GM18870 (cell line): ENCODE results near the gene RNF227.
"Not testable (repeated sequence)": the region's sequence is repeated elsewhere in the genome, so short reads cannot be mapped to it uniquely, and the experiment has no call there.

Source experiments
- ATAC-seq: cut with Tn5 transposase; IDR thresholded peaks from one replicate; pipeline ENCODE4 v1.9.1; 2021; ENCODE audit warnings: moderate library complexity; ENCODE audit not compliant: unreplicated experiment

RNF227 gene

DNA sequence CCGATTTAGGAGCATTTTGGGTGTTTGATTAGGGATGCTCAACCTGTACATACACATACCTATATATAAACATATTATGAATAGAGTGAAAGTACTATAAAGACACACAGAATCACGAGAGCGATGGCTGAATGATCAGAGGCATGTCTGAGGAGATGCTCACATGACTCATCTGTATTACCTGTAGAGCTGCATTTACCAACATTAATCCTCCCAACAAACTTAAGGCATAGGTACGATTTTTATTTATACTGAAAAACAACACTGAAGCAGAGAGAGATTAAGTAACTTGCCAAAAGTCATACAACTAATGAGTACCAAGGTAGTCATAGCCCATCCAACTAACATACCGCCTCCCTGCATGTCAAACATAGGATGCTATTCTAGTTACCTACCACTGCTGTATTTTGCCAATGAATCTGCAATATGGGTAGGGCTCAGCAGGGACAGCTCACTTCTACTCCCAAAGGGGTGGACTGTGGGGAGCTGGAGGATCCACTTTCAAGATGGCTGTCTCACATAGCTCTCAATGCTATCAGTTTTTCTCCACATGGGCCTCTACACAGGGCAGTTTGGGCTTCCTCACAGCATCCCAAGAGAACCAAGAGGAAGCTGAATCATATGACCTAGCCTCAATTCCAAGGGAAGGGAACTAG is 51.0 kb downstream of the RNF227 start:
- ATAC-seq, result no peak

DNA sequence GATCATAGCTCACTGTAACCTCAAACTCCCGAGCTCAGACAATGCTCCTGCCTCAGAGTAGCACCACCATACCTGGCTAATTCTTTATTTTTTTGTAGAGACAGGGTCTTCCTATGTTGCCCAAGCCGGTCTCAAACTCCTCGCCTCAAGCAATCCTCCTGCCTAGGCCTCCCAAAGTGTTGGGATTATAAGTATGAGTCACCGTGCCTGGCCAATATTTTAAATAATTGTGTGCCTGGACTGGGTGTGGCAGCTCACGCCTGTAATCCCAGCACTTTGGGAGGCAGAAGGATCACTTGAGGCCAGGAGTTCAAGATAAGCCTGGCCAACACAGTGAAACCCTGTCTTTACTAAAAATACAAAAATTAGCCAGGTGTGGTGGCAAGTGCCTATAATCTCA is 51.7 kb downstream of the RNF227 start:
- not testable (repeated sequence) for ATAC-seq
